ENCODE data around the gene CPHXL2.
A peak's percentile ranks its signal among the peaks of the same experiment; 100 is the strongest.

Gene CPHXL2

DNA sequence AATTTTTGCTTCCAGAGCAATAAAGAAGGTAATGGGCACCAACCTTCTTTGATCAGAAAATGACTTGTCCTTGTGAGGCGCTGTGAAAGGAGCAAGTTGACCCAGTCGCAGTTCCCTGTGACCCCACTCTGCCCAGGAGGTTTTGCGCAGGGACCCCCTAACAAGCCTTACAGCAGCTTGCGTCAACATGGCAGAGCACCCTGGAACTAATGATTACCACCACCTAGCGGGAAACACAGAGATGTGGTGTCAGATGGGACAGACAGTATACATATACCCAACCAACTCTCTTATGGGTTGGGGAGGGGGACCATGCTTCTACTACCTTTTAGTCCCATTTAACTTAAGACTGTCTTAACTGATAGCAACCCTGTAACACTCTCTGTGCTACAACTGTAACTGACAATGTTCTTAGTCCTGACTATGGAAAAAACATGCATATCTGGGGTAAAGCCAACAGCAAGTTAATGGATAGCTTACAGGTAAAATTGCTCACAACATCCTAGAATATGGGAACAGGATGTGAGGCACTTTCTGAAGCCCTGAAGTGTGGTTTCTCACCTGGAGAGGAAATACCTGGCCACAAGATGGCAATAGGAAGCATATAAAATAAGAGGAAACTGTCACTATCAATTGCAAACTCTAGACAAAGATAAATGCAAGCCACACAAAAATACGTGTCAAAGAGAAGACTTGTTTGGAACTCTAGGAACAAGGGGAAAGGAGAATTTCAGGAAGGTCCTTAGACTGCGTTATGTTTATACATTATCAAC, 32.4 kb downstream of the CPHXL2 start:
- H3K4me2 ChIP-seq (ENCODE audit: low read depth, low read length): no peak overlapping the region
- H3K36me3 ChIP-seq (replicated peaks; ENCODE audit: insufficient read depth, low read length): no peaks in the 10 kb centered on the region

DNA sequence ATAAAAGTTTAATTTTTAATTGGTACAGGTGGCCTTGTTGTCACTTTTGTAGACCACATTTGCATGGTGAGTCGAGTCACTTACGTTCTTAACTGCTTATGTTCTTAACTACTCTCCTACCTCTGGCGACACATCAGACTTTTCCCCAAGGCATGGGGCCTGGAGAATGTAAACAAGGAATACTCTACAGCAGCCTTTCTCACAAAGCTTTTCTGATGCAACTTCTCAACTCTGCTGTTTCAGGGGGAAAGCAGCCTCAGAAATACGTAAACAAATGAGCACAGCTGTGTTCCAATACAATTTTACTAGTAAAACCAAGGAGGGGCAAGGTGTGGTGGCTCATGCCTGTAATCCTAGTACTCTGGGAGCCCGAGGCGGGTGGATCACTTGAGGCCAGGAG, 36.2 kb downstream of the CPHXL2 start:
- H3K27me3 ChIP-seq (replicated peaks; ENCODE audit: insufficient read depth, low read length): no peaks in the 10 kb centered on the region
- H3K4me1 ChIP-seq (ENCODE audit: low read length): peaks cover 13% of the 10 kb centered on the region
- no peak overlapping the region for H3K9ac ChIP-seq (ENCODE audit: low read length)
- H3K79me2 ChIP-seq (ENCODE audit: low read length): peaks cover 44% of the 10 kb centered on the region
- no peak overlapping the region for H2AFZ ChIP-seq (ENCODE audit: low read length)
- no peak overlapping the region for H3K4me3 ChIP-seq (ENCODE audit: low read length)
- no peaks in the 10 kb centered on the region for H3K36me3 ChIP-seq (replicated peaks; ENCODE audit: insufficient read depth, low read length)
- H3K9me2 ChIP-seq (replicated peaks; ENCODE audit: insufficient read depth, low read length): no peaks in the 10 kb centered on the region
- H3K9me3 ChIP-seq (replicated peaks; ENCODE audit: insufficient read depth, low read length): no peaks in the 10 kb centered on the region
- no peak overlapping the region for H3K4me2 ChIP-seq (ENCODE audit: low read depth, low read length)
- H3F3A ChIP-seq (ENCODE audit: insufficient read depth, low read length): no peaks in the 10 kb centered on the region
- H4K20me1 ChIP-seq (ENCODE audit: insufficient read depth, low read length): no peaks in the 10 kb centered on the region
- TF ChIP-seq EZH2 (optimal IDR thresholded peaks at IDR 0.05; ENCODE audit: low read depth, low read length) (no peak), EZH2phosphoT487 (IDR thresholded peaks at IDR 0.05; ENCODE audit: low read length) (no peak)
- TF ChIP-seq, protein P1, sequence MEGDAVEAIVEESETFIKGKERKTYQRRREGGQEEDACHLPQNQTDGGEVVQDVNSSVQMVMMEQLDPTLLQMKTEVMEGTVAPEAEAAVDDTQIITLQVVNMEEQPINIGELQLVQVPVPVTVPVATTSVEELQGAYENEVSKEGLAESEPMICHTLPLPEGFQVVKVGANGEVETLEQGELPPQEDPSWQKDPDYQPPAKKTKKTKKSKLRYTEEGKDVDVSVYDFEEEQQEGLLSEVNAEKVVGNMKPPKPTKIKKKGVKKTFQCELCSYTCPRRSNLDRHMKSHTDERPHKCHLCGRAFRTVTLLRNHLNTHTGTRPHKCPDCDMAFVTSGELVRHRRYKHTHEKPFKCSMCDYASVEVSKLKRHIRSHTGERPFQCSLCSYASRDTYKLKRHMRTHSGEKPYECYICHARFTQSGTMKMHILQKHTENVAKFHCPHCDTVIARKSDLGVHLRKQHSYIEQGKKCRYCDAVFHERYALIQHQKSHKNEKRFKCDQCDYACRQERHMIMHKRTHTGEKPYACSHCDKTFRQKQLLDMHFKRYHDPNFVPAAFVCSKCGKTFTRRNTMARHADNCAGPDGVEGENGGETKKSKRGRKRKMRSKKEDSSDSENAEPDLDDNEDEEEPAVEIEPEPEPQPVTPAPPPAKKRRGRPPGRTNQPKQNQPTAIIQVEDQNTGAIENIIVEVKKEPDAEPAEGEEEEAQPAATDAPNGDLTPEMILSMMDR (IDR thresholded peaks at IDR 0.05; ENCODE audit: low read length): no peak
- no peak overlapping the region for H3K27ac ChIP-seq (ENCODE audit: low read length)
- DNase-seq: no peak

More for the DNA sequence above, 32.4 kb downstream of the CPHXL2 start:
- Histone ChIP-seq H3K4me3 (ENCODE audit: low read length) (no peak overlapping the region), H3K4me1 (ENCODE audit: low read length) (peaks cover 17% of the 10 kb centered on the region), H3K79me2 (ENCODE audit: low read length) (peaks cover 77% of the 10 kb centered on the region), H3K27ac (ENCODE audit: low read length) (no peak overlapping the region), H3K9ac (ENCODE audit: low read length) (no peak overlapping the region), H2AFZ (ENCODE audit: low read length) (no peak overlapping the region), H4K20me1 (ENCODE audit: insufficient read depth, low read length) (no peaks in the 10 kb centered on the region), H3K9me2 (replicated peaks; ENCODE audit: insufficient read depth, low read length) (no peaks in the 10 kb centered on the region), H3F3A (ENCODE audit: insufficient read depth, low read length) (no peaks in the 10 kb centered on the region), H3K27me3 (replicated peaks; ENCODE audit: insufficient read depth, low read length) (no peaks in the 10 kb centered on the region), H3K9me3 (replicated peaks; ENCODE audit: insufficient read depth, low read length) (no peaks in the 10 kb centered on the region)
- TF ChIP-seq EZH2phosphoT487 (IDR thresholded peaks at IDR 0.05; ENCODE audit: low read length): no peak
- TF ChIP-seq, protein P1 (IDR thresholded peaks at IDR 0.05; ENCODE audit: low read length): no peak
- no peak for TF ChIP-seq EZH2 (optimal IDR thresholded peaks at IDR 0.05; ENCODE audit: low read depth, low read length)
- DNase-seq: peak; percentile 20

DNA sequence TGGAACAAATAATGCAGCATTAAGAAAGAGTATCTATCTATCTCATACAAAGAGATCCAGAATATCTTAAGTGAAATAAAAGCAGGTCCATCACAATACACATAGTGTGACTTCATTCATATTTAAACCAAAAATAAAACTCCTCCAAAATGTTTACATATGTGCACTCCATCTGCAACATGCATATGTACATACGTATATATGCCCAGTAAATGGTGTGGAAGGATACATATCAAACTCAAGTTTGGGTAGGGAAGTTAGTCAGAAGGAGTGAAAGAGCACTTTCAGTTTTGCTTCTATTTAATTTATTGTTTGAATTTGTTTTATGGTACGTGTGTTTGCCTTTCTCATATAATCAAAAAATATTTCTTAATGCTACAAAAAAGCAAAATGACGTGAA, 41.8 kb downstream of the CPHXL2 start:
- Histone ChIP-seq H3K4me1 (ENCODE audit: low read length) (no peaks in the 10 kb centered on the region), H3K4me3 (ENCODE audit: low read length) (no peak overlapping the region), H3K9me2 (replicated peaks; ENCODE audit: insufficient read depth, low read length) (no peaks in the 10 kb centered on the region), H3K9ac (ENCODE audit: low read length) (no peak overlapping the region), H3K9me3 (replicated peaks; ENCODE audit: insufficient read depth, low read length) (no peaks in the 10 kb centered on the region), H4K20me1 (ENCODE audit: insufficient read depth, low read length) (no peaks in the 10 kb centered on the region), H3F3A (ENCODE audit: insufficient read depth, low read length) (no peaks in the 10 kb centered on the region), H3K27me3 (replicated peaks; ENCODE audit: insufficient read depth, low read length) (no peaks in the 10 kb centered on the region), H3K36me3 (replicated peaks; ENCODE audit: insufficient read depth, low read length) (0 out of 2 replicates have a peak, but pooled peaks cover 3% of the 10 kb centered on the region), H3K4me2 (ENCODE audit: low read depth, low read length) (no peak overlapping the region), H2AFZ (ENCODE audit: low read length) (no peak overlapping the region), H3K27ac (ENCODE audit: low read length) (no peak overlapping the region), H3K79me2 (ENCODE audit: low read length) (0 out of 2 replicates have a peak, but pooled peaks cover 5% of the 10 kb centered on the region)
- TF ChIP-seq, protein P1 (IDR thresholded peaks at IDR 0.05; ENCODE audit: low read length): no peak
- no peak for DNase-seq

All from MM.1S (cell line).